ENCODE measurements around the gene EVI2A.

Gene EVI2A

GRCh38 chr17:31297090-31297489 lies 24.3 kb downstream of the EVI2A start, which contains the start of gene OMG:
OMG (minus strand) TSS chr17:31297239; CDS start chr17:31296331, 908 bp downstream.
- TF ChIP-seq CTCF (IDR thresholded peaks at IDR 0.05): no peak
- no peak within 1 kb of the TSS for H3K27ac Mint-ChIP-seq
- no peaks in the 10 kb centered on the region for H3K27me3 Mint-ChIP-seq (ENCODE audit: low read depth, poor library complexity)
- no peak within 1 kb of the TSS for H3K4me3 Mint-ChIP-seq
- H3K9me3 Mint-ChIP-seq: no peaks in the 10 kb centered on the region
- H3K36me3 Mint-ChIP-seq (ENCODE audit: low read depth): peaks cover 7% of the 10 kb centered on the region
- no peak for DNase-seq
- peaks cover 14% of the 10 kb centered on the region for H3K4me1 Mint-ChIP-seq

- Mint-ChIP-seq H3K27me3 (ENCODE audit: low read depth, poor library complexity) (no peaks in the 10 kb centered on the region), H3K36me3 (ENCODE audit: low read depth) (peaks cover 17% of the 10 kb centered on the region), H3K4me3 (no peak overlapping the region), H3K27ac (no peak overlapping the region), H3K9me3 (no peaks in the 10 kb centered on the region), H3K4me1 (peaks cover 5% of the 10 kb centered on the region)
- DNase-seq: no peak
- no peak for TF ChIP-seq CTCF (IDR thresholded peaks at IDR 0.05)
These were observed 25.3 kb downstream of the EVI2A start for GRCh38 chr17:31296142-31296541.

- no peak for DNase-seq
- TF ChIP-seq CTCF (IDR thresholded peaks at IDR 0.05): no peak
- H3K9me3 Mint-ChIP-seq: no peaks in the 10 kb centered on the region
- H3K4me1 Mint-ChIP-seq: no peaks in the 10 kb centered on the region
- no peak overlapping the region for H3K27ac Mint-ChIP-seq
- no peaks in the 10 kb centered on the region for H3K27me3 Mint-ChIP-seq (ENCODE audit: low read depth, poor library complexity)
- peaks cover 23% of the 10 kb centered on the region for H3K36me3 Mint-ChIP-seq (ENCODE audit: low read depth)
- H3K4me3 Mint-ChIP-seq: no peak overlapping the region
These were observed 25.9 kb downstream of the EVI2A start for GRCh38 chr17:31295489-31295871.

GRCh38 chr17:31294820-31295488 lies 26.5 kb downstream of the EVI2A start:
- no peak for TF ChIP-seq CTCF (IDR thresholded peaks at IDR 0.05)
- peaks cover 28% of the 10 kb centered on the region for H3K36me3 Mint-ChIP-seq (ENCODE audit: low read depth)
- H3K27ac Mint-ChIP-seq: no peak overlapping the region
- no peaks in the 10 kb centered on the region for H3K27me3 Mint-ChIP-seq (ENCODE audit: low read depth, poor library complexity)
- peaks cover 5% of the 10 kb centered on the region for H3K4me1 Mint-ChIP-seq
- no peak overlapping the region for H3K4me3 Mint-ChIP-seq
- H3K9me3 Mint-ChIP-seq: no peaks in the 10 kb centered on the region
- DNase-seq: no peak

- Mint-ChIP-seq H3K36me3 (ENCODE audit: low read depth) (peaks cover 28% of the 10 kb centered on the region), H3K4me1 (peaks cover 5% of the 10 kb centered on the region), H3K27ac (no peak overlapping the region), H3K27me3 (ENCODE audit: low read depth, poor library complexity) (no peaks in the 10 kb centered on the region), H3K4me3 (no peak overlapping the region), H3K9me3 (no peaks in the 10 kb centered on the region)
- no peak for TF ChIP-seq CTCF (IDR thresholded peaks at IDR 0.05)
- no peak for DNase-seq
These were observed 27.2 kb downstream of the EVI2A start for GRCh38 chr17:31294231-31294630.

GRCh38 chr17:31293581-31293980 lies 27.8 kb downstream of the EVI2A start:
- Mint-ChIP-seq H3K27me3 (ENCODE audit: low read depth, poor library complexity) (no peaks in the 10 kb centered on the region), H3K27ac (no peak overlapping the region), H3K9me3 (no peaks in the 10 kb centered on the region), H3K36me3 (ENCODE audit: low read depth) (peaks cover 28% of the 10 kb centered on the region), H3K4me3 (no peak overlapping the region), H3K4me1 (peaks cover 5% of the 10 kb centered on the region)
- DNase-seq: no peak
- TF ChIP-seq CTCF (IDR thresholded peaks at IDR 0.05): no peak

All from nephron progenitor cell (in vitro differentiated cells).